GM23338 (cell line): Measurements from ENCODE around the gene HMG20B. TPM values are rescaled to one million over a fixed set of nuclear protein-coding genes. Genes with fewer than 3 reads are reported as not detected.

Source experiments
- ATAC-seq: fragments of 200-7000 bp; cut with Tn5 transposase; 3 replicates; pipeline ENCODE4 v1.9.1; 2020
- DNase-seq: peaks from one replicate; pipeline ENCODE4 v3.0.0-alpha.2; 2015; ENCODE audit warnings: low spot score
- H2AFZ ChIP-seq: fragments of 200-600 bp; sonication (generic); 2 replicates; pipeline ENCODE4 v1.8.0; 2016; ENCODE audit warnings: antibody characterized with exemption, mild to moderate bottlenecking, moderate library complexity
- H3F3A ChIP-seq: fragments of 200-600 bp; sonication (generic); replicated peaks from 2 replicates; pipeline ENCODE4 v1.8.0; 2017; ENCODE audit warnings: antibody characterized with exemption, mixed run types, low read depth
- H3K27ac ChIP-seq: fragments of 200-600 bp; sonication (generic); 2 replicates; pipeline ENCODE4 v1.6.1; 2016; ENCODE audit warnings: low read depth
- H3K27me3 ChIP-seq: fragments of 200-600 bp; sonication (generic); 2 replicates; pipeline ENCODE4 v1.8.0; 2016; ENCODE audit warnings: mild to moderate bottlenecking, mixed run types, moderate library complexity; ENCODE audit not compliant: insufficient read depth
- H3K36me3 ChIP-seq: fragments of 200-600 bp; sonication (generic); 2 replicates; pipeline ENCODE4 v1.8.0; 2016; ENCODE audit warnings: mild to moderate bottlenecking; ENCODE audit not compliant: insufficient read depth
- H3K4me1 ChIP-seq: fragments of 200-600 bp; sonication (generic); 2 replicates; pipeline ENCODE4 v1.8.0; 2016; ENCODE audit warnings: mild to moderate bottlenecking, moderate library complexity; ENCODE audit not compliant: insufficient read depth
- H3K4me2 ChIP-seq: fragments of 200-600 bp; sonication (generic); 2 replicates; pipeline ENCODE4 v1.7.1; 2017; ENCODE audit warnings: mixed run types
- H3K4me3 ChIP-seq: fragments of 200-600 bp; sonication (generic); 2 replicates; pipeline ENCODE4 v1.6.1; 2016; ENCODE audit warnings: mixed run types
- H3K79me2 ChIP-seq: fragments of 200-600 bp; sonication (generic); replicated peaks from 2 replicates; pipeline ENCODE4 v1.8.0; 2017; ENCODE audit warnings: mild to moderate bottlenecking; ENCODE audit not compliant: insufficient read depth
- H3K9me2 ChIP-seq: fragments of 200-600 bp; sonication (generic); 2 replicates; pipeline ENCODE4 v1.8.0; 2017; ENCODE audit not compliant: insufficient read depth
- H4K20me1 ChIP-seq: fragments of 200-600 bp; sonication (generic); replicated peaks from 2 replicates; pipeline ENCODE4 v1.8.0; 2017; ENCODE audit warnings: mild to moderate bottlenecking; ENCODE audit not compliant: insufficient read depth
- H3K27ac Mint-ChIP-seq: 2 replicates; pipeline ENCODE4 v1.8.0; 2020; ENCODE audit warnings: inconsistent platforms, mild to moderate bottlenecking, moderate library complexity, mixed read lengths
- H3K27me3 Mint-ChIP-seq: 3 replicates; pipeline ENCODE4 v1.8.0; 2022; ENCODE audit warnings: low read depth, mild to moderate bottlenecking, moderate library complexity, mixed read lengths, inconsistent platforms; ENCODE audit not compliant: insufficient read depth, poor library complexity
- H3K36me3 Mint-ChIP-seq: 3 replicates; pipeline ENCODE4 v1.8.0; 2021; ENCODE audit warnings: low read depth, mild to moderate bottlenecking, inconsistent platforms, moderate library complexity, mixed read lengths
- H3K4me1 Mint-ChIP-seq: 3 replicates; pipeline ENCODE4 v1.8.0; 2020; ENCODE audit warnings: mild to moderate bottlenecking, inconsistent platforms, mixed read lengths
- H3K4me3 Mint-ChIP-seq: 3 replicates; pipeline ENCODE4 v1.8.0; 2021; ENCODE audit warnings: moderate library complexity, mild to moderate bottlenecking, inconsistent platforms, mixed read lengths
- H3K9me3 Mint-ChIP-seq: 3 replicates; pipeline ENCODE4 v1.8.0; 2020; ENCODE audit warnings: moderate library complexity, mild to moderate bottlenecking, inconsistent platforms, mixed read lengths
- CREB1 ChIP-seq: fragments of 250-450 bp; sonication (Bioruptor Pico); IDR thresholded peaks from 2 replicates; pipeline ENCODE4 v1.5.0; 2020; ENCODE audit warnings: low read depth, mild to moderate bottlenecking, moderate library complexity
- ETS1 ChIP-seq: IDR thresholded peaks from 2 replicates; pipeline ENCODE4 v1.6.1; 2016; ENCODE audit warnings: antibody characterized with exemption
- EZH2 ChIP-seq: fragments of 200-600 bp; sonication (generic); IDR thresholded peaks from one replicate; pipeline ENCODE4 v1.8.0; 2017; ENCODE audit warnings: antibody characterized with exemption, mild to moderate bottlenecking, low read depth; ENCODE audit not compliant: unreplicated experiment
- JUNB ChIP-seq: IDR thresholded peaks from one replicate; pipeline ENCODE4 v1.6.1; 2016; ENCODE audit warnings: antibody characterized with exemption; ENCODE audit not compliant: unreplicated experiment
- NANOG ChIP-seq: IDR thresholded peaks from 2 replicates; pipeline ENCODE4 v1.6.1; 2016; ENCODE audit warnings: antibody characterized with exemption, borderline replicate concordance
- POLR2AphosphoS5 ChIP-seq: IDR thresholded peaks from 2 replicates; pipeline ENCODE4 v1.6.1; 2016; ENCODE audit warnings: antibody characterized with exemption, low read depth
- REST ChIP-seq: IDR thresholded peaks from one replicate; pipeline ENCODE4 v1.6.1; 2018; ENCODE audit warnings: antibody characterized with exemption; ENCODE audit not compliant: unreplicated experiment
- STAT1 ChIP-seq: IDR thresholded peaks from one replicate; pipeline ENCODE4 v1.6.1; 2016; ENCODE audit warnings: antibody characterized with exemption; ENCODE audit not compliant: unreplicated experiment
- polyA plus RNA-seq: library from polyadenylated mRNA; unstranded; fragments of >200 nt; fragmentation: Nextera tagmentation; extraction: Ambion mirVana; gene quantifications from 2 replicates; pipeline ENCODE4 v1.2.1, GENCODE V29; 2016
- total RNA-seq: library from RNA; depleted of rRNA; stranded (reverse); fragments of >200 nt; shearing (Covaris generic); gene quantifications from 2 replicates; pipeline ENCODE4 v1.2.3, GENCODE V29; 2014

Gene HMG20B
- total and polyA plus RNA-seq, 2 experiments from 2014 or later = 74.1 to 130 TPM

DNA sequence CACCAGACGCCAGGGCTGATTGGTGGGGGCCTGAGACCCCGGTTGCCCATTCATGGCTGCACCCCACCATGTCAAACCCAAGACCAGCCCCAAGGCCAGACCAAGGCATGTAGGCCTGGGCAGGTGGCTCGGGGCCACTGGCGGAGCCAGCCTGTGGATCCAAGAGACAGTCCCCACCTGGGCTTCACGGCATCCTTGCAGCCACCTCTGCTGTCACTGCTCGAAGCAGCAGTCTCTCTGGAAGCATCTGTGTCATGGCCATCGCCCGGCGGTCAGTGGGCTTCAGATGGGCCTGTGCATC is 37.6 kb upstream of the HMG20B start:
- Mint-ChIP-seq H3K36me3 (peaks cover 36% of the 10 kb centered on the region), H3K27me3 (peaks cover 21% of the 10 kb centered on the region), H3K4me3 (no peak overlapping the region), H3K27ac (no peak overlapping the region), H3K4me1 (peaks cover 10% of the 10 kb centered on the region; the same call in 2 of the 3 replicates), H3K9me3 (0 out of 3 replicates have a peak, but pooled peaks cover 3% of the 10 kb centered on the region)
- Histone ChIP-seq H3K4me1 (no peaks in the 10 kb centered on the region), H3K79me2 (no peaks in the 10 kb centered on the region), H3K27ac (no peak overlapping the region), H3K27me3 (no peaks in the 10 kb centered on the region), H4K20me1 (no peaks in the 10 kb centered on the region; the same call in 1 of the 2 replicates), H3K36me3 (no peaks in the 10 kb centered on the region), H3K9me2 (no peaks in the 10 kb centered on the region), H3F3A (peaks cover 7% of the 10 kb centered on the region; the same call in 1 of the 2 replicates), H3K4me3 (no peak overlapping the region), H3K4me2 (no peak overlapping the region), H2AFZ (no peak overlapping the region)
- DNase-seq = no peak
- TF ChIP-seq CREB1 (CRISPR knock-in tag) (no peak), ETS1 (no peak), REST (no peak), NANOG (no peak)
- ATAC-seq = no peak

GRCh38 chr19:3535563-3535965 is 37.2 kb upstream of the HMG20B start:
- no peak overlapping the region for H3K4me3 Mint-ChIP-seq
- Histone ChIP-seq H3K4me2 (no peak overlapping the region), H4K20me1 (no peaks in the 10 kb centered on the region; the same call in 1 of the 2 replicates), H3K4me3 (no peak overlapping the region), H3K36me3 (no peaks in the 10 kb centered on the region), H3K4me1 (no peaks in the 10 kb centered on the region), H3K27me3 (no peaks in the 10 kb centered on the region), H2AFZ (no peak overlapping the region), H3F3A (peaks cover 7% of the 10 kb centered on the region; the same call in 1 of the 2 replicates), H3K79me2 (no peaks in the 10 kb centered on the region), H3K9me2 (no peaks in the 10 kb centered on the region), H3K27ac (no peak overlapping the region)
- no peak overlapping the region for H3K27ac Mint-ChIP-seq
- 0 out of 3 replicates have a peak, but pooled peaks cover 3% of the 10 kb centered on the region for H3K9me3 Mint-ChIP-seq
- peaks cover 21% of the 10 kb centered on the region for H3K27me3 Mint-ChIP-seq
- peaks cover 36% of the 10 kb centered on the region for H3K36me3 Mint-ChIP-seq
- no peak for ATAC-seq
- no peak for DNase-seq
- H3K4me1 Mint-ChIP-seq = peaks cover 10% of the 10 kb centered on the region; the same call in 2 of the 3 replicates
- TF ChIP-seq EZH2 = no peak
- no peak for TF ChIP-seq POLR2AphosphoS5
- no peak for TF ChIP-seq NANOG
- TF ChIP-seq STAT1 = no peak
- no peak for TF ChIP-seq JUNB
- no peak for TF ChIP-seq REST
- no peak for TF ChIP-seq ETS1
